Measurements from ENCODE around the gene VRK2.

VRK2 gene

DNA sequence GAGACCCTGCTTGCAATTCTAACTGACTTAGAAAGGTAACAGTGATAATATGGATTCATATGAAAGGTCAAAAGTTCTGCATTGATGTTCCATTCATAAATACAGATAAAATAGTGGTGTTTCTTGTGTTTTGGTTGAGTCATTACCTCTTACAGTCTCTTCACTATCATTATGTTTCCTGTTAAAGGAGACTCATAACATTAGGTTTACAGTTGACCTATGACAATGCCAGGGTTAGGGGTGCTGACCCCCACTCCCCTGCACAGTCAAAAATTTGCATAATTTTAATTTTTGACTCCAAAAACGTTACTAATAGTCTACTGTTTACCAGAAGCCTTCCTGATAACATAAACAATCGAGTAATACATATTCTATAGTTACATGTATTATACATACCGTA lies 75.4 kb downstream of the VRK2 start:
- DNase-seq (ENCODE audit: low read depth in 2 of 2), result no peak
- TF ChIP-seq, protein P1, sequence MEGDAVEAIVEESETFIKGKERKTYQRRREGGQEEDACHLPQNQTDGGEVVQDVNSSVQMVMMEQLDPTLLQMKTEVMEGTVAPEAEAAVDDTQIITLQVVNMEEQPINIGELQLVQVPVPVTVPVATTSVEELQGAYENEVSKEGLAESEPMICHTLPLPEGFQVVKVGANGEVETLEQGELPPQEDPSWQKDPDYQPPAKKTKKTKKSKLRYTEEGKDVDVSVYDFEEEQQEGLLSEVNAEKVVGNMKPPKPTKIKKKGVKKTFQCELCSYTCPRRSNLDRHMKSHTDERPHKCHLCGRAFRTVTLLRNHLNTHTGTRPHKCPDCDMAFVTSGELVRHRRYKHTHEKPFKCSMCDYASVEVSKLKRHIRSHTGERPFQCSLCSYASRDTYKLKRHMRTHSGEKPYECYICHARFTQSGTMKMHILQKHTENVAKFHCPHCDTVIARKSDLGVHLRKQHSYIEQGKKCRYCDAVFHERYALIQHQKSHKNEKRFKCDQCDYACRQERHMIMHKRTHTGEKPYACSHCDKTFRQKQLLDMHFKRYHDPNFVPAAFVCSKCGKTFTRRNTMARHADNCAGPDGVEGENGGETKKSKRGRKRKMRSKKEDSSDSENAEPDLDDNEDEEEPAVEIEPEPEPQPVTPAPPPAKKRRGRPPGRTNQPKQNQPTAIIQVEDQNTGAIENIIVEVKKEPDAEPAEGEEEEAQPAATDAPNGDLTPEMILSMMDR (IDR thresholded peaks at IDR 0.05; ENCODE audit: low read depth, low read length), result no peak
- H3K4me3 ChIP-seq (replicated peaks in 1 of 2; ENCODE audit: low read depth in 2 of 2, low read length in 2 of 2), result no peak overlapping the region

DNA sequence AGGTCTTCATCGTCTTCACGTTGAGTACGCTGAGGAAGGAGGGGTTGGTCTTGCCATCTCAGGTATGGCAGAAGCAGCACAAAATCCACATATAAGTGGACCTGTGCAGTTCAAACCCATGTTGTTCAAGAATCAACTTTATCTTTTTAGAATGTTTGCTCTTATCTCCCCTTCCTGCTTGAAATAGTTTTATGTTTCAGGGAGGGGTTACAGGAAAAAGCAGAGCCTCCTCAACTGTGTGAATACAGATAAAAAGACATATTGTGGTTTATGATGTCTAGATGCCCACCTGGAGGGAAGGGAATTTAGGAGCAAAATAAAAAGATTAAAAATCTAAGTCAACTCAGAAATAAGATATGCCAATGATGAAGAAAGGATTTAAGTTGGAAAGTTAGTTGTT lies 75.9 kb downstream of the VRK2 start:
- H3K4me3 ChIP-seq (replicated peaks in 1 of 2; ENCODE audit: low read depth in 2 of 2, low read length in 2 of 2), result no peak overlapping the region
- TF ChIP-seq, protein P1 (IDR thresholded peaks at IDR 0.05; ENCODE audit: low read depth, low read length), result no peak
- no peak for DNase-seq (ENCODE audit: low read depth in 2 of 2)

DNA sequence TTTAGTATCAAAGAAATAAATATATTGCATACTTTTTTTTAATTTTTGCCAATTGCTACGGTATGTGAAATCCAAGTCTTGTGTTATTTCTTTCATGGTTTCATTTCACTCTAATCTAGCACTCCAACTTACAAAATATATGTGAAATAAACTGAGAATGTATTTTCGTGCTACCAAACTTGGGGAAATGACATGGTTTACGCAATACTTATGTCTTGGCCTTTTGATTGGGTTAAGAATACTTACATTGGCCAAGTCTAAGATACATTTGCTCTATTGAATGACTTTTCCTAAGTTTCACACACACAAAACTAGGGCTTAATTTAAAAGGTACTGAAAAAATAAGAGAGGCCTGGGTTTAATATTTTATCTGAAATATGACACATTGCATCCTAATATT lies 80.5 kb downstream of the VRK2 start:
- DNase-seq (ENCODE audit: low read depth in 2 of 2), result no peak
- H3K4me3 ChIP-seq (replicated peaks in 1 of 2; ENCODE audit: low read depth in 2 of 2, low read length in 2 of 2), result no peak overlapping the region
- TF ChIP-seq, protein P1 (IDR thresholded peaks at IDR 0.05; ENCODE audit: low read depth, low read length), result no peak

GRCh38 chr2:58130238-58130637 lies 83.6 kb downstream of the VRK2 start:
- no peak for DNase-seq (ENCODE audit: low read depth in 2 of 2)
- TF ChIP-seq, protein P1 (IDR thresholded peaks at IDR 0.05; ENCODE audit: low read depth, low read length), result no peak
- H3K4me3 ChIP-seq (replicated peaks in 1 of 2; ENCODE audit: low read depth in 2 of 2, low read length in 2 of 2), result no peak overlapping the region

DNA sequence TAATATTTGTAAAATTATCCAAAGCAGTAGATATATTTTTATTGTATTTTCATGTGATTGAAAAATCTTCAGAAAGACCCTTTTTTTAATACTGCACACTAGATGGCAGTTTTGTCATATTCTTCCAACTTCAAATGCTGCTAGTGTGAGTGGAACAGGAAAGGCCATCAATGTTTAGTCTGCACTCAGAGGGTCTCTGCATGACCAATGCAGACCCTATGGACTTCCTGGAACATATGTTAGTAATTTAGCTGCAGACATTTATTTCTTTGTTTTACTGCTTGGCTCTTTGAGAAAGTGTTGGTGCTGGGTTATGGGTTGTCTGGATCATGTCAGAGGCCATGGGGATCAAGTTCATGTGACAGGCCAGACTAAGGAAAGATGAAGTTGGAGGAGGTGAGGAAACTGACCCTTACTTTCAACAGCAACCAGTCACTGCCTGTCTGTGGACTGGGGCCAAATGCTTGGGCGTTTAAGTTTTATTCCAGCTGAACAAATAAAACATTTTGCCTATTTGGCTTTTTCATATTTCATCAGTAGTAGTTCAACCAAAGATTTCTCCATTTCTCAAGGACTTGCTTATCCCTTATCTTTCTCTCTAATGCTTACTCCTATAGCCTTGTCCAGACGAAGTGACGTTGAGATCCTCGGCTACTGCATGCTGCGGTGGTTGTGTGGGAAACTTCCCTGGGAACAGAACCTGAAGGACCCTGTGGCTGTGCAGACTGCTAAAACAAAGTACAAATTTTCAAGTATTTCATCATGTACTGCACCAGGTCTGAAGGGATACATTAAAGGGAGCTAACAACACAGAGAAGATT lies 84.8 kb downstream of the VRK2 start:
- peak; percentile 62 to 80 for DNase-seq (ENCODE audit: low read depth in 2 of 2)
- H3K4me3 ChIP-seq (replicated peaks in 1 of 2; ENCODE audit: low read depth in 2 of 2, low read length in 2 of 2), result no peak overlapping the region
- TF ChIP-seq, protein P1 (IDR thresholded peaks at IDR 0.05; ENCODE audit: low read depth, low read length), result no peak

DNA sequence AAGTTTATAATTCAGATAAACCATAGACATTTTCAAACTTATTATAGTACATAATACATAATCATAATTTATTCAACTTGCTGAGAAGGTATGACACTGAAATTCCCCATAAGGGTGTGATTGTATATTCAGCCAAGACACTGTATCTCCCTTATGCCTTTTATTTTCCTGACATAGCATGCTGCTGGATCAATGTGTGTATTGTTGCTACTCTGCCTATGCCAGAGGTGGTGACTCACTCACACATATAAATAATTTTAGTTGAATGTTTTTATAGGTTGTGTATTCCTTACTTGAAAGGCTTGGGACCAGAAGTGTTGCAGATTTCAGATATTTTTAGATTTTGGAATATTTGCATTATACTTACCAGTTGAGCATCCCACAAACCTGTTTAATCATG lies 86.8 kb downstream of the VRK2 start:
- TF ChIP-seq, protein P1 (IDR thresholded peaks at IDR 0.05; ENCODE audit: low read depth, low read length), result no peak
- H3K4me3 ChIP-seq (replicated peaks in 1 of 2; ENCODE audit: low read depth in 2 of 2, low read length in 2 of 2), result no peak overlapping the region

More for the DNA sequence above, 86.8 kb downstream of the VRK2 start:
- peak in 1 of 2 donors; percentile 27 for DNase-seq (ENCODE audit: low read depth in 2 of 2)

Data from cardiac fibroblast (primary cell).